ENCODE results near the gene SF3B6. TPM values are rescaled to one million over a fixed set of nuclear protein-coding genes. Genes with fewer than 3 reads are reported as not detected.
A peak's percentile ranks its signal among the peaks of the same experiment; 100 is the strongest.

Gene SF3B6
- total RNA-seq, 1 donor from 2014 or later: 89.5 TPM

DNA sequence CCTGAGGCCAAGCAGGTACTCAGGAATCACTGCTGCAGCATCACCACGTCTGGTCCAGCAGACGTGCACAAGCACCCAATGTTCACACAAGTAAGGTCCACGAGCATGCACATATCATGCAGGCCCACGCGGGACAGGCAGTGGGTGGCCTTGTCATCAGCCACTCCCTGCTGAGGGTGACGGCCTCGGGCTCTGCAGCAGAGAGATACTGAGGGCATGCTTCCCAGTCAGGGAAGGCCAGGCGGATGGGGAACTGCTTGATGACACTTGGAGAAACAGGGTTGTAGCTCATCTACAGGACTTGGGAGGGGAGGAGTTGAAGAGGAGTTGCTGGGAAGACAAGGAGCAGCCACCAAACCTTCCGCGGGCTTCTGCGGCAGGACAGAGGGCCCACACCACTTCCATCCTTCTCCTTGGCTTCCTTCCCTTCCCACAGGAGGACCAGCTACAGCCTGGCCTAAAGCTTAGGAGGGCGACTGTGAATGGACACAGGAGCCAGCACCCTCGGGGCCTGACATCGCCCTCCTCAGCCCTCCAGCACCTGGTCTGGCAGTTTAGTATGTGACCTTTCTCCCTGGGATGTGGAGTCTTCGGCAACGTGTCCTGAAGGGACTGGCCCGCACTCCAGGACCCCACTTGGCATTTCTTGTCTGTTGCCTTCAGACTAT, 51.0 kb downstream of the SF3B6 start:
- Mint-ChIP-seq H3K27me3 (ENCODE audit: low read depth) (no peaks in the 10 kb centered on the region), H3K9me3 (no peaks in the 10 kb centered on the region), H3K4me3 (no peak overlapping the region), H3K27ac (ENCODE audit: unreplicated experiment) (peak overlapping the region; percentile 84), H3K36me3 (ENCODE audit: low read depth) (peaks cover 10% of the 10 kb centered on the region), H3K4me1 (peaks cover 15% of the 10 kb centered on the region)
- DNase-seq (ENCODE audit: low read depth, low spot score): no peak
- TF ChIP-seq, protein P1, sequence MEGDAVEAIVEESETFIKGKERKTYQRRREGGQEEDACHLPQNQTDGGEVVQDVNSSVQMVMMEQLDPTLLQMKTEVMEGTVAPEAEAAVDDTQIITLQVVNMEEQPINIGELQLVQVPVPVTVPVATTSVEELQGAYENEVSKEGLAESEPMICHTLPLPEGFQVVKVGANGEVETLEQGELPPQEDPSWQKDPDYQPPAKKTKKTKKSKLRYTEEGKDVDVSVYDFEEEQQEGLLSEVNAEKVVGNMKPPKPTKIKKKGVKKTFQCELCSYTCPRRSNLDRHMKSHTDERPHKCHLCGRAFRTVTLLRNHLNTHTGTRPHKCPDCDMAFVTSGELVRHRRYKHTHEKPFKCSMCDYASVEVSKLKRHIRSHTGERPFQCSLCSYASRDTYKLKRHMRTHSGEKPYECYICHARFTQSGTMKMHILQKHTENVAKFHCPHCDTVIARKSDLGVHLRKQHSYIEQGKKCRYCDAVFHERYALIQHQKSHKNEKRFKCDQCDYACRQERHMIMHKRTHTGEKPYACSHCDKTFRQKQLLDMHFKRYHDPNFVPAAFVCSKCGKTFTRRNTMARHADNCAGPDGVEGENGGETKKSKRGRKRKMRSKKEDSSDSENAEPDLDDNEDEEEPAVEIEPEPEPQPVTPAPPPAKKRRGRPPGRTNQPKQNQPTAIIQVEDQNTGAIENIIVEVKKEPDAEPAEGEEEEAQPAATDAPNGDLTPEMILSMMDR (conservative IDR thresholded peaks at IDR 0.05): no peak

DNA sequence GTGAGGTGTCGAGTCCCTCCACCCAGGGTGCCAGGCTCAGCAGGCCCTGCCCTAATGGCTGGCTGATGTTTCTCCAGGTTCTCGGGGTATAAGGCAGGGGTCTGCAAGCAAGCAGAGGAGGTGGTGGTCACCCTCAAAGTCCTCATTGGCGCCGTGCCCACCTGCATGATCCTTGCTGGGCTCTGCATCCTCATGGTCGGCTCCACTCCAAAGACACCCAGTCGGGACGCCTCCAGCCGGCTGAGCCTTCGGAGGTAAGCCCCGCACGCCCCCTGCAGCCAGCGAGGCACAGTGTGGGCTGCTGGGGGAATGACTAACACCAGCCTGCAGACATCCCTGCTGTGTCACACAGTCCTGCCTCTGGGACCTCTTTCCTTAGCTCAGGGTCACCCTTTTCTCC, 52.1 kb downstream of the SF3B6 start:
- no peak overlapping the region for H3K4me3 Mint-ChIP-seq
- TF ChIP-seq, protein P1 (conservative IDR thresholded peaks at IDR 0.05): no peak
- no peaks in the 10 kb centered on the region for H3K27me3 Mint-ChIP-seq (ENCODE audit: low read depth)
- H3K9me3 Mint-ChIP-seq: no peaks in the 10 kb centered on the region
- peaks cover 15% of the 10 kb centered on the region for H3K4me1 Mint-ChIP-seq
- no peak overlapping the region for H3K27ac Mint-ChIP-seq (ENCODE audit: unreplicated experiment)
- peaks cover 8% of the 10 kb centered on the region for H3K36me3 Mint-ChIP-seq (ENCODE audit: low read depth)
- DNase-seq (ENCODE audit: low read depth, low spot score): no peak

DNA sequence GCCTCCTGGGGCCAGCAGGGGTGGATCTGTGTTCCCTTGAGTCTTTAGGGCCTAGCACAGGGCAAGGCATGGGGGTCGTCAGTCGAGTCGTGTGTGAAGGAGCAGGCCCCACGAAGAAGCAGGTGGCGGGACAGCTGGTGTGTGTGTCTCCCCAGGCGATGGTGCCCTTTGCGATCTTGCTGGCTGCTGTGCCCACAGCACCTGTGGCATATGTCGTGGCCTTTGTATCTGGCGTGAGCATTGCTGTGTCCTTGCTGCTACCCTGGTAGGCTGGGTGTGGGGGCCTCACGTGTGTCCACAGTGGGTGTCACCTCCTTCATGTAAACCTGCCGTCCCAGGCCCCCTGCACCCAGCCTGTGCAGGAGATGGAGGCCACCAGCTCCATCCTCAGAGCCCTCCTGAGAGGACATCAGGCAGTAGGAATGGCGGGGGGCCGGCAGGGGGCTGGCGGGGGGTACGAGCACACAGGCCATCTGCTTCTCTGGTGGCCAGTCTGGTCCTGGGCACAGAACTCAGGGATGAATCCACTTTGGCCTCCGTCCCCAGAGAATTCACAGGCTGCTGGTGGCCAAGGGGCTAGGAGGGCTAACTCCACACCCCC, 53.1 kb downstream of the SF3B6 start:
- H3K4me1 Mint-ChIP-seq: peaks cover 15% of the 10 kb centered on the region
- no peaks in the 10 kb centered on the region for H3K27me3 Mint-ChIP-seq (ENCODE audit: low read depth)
- H3K27ac Mint-ChIP-seq (ENCODE audit: unreplicated experiment): no peak overlapping the region
- no peak for DNase-seq (ENCODE audit: low read depth, low spot score)
- H3K36me3 Mint-ChIP-seq (ENCODE audit: low read depth): peaks cover 7% of the 10 kb centered on the region
- no peaks in the 10 kb centered on the region for H3K9me3 Mint-ChIP-seq
- TF ChIP-seq, protein P1 (conservative IDR thresholded peaks at IDR 0.05): no peak
- H3K4me3 Mint-ChIP-seq: no peak overlapping the region

DNA sequence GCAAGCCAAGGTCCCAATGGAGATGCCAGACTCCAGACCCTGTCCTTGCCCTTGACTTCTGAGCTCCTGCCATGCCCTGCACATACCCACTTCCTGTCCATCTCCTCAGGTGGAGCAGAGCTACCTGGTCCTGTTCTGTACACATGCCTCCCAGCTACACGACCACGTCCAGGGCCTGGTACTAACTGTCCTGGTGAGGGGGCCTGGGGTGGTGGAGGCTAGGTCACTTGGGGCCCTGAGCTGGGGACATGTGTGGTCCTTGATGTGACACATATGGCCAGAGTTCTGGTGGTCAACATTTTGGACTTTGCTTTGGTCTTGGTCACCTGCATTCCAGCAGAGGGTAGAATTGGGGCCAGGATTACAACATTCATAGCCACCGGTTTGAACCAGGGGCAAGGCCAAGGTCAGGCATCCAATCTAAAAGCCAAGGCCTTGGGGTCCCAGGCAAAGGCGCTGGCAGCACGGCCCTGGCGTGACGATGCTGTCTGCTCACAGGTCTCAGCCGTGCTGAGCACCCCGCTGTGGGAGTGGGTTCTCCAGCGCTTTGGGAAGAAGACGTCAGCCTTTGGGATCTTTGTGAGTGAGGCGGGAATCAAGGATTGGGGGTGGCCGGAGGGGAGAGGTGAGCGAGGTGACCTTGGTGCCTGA, 53.7 kb downstream of the SF3B6 start:
- TF ChIP-seq, protein P1 (conservative IDR thresholded peaks at IDR 0.05): no peak
- DNase-seq (ENCODE audit: low read depth, low spot score): no peak
- Mint-ChIP-seq H3K9me3 (no peaks in the 10 kb centered on the region), H3K4me3 (no peak overlapping the region), H3K27me3 (ENCODE audit: low read depth) (no peaks in the 10 kb centered on the region), H3K4me1 (peaks cover 15% of the 10 kb centered on the region), H3K36me3 (ENCODE audit: low read depth) (peaks cover 7% of the 10 kb centered on the region), H3K27ac (ENCODE audit: unreplicated experiment) (no peak overlapping the region)

DNA sequence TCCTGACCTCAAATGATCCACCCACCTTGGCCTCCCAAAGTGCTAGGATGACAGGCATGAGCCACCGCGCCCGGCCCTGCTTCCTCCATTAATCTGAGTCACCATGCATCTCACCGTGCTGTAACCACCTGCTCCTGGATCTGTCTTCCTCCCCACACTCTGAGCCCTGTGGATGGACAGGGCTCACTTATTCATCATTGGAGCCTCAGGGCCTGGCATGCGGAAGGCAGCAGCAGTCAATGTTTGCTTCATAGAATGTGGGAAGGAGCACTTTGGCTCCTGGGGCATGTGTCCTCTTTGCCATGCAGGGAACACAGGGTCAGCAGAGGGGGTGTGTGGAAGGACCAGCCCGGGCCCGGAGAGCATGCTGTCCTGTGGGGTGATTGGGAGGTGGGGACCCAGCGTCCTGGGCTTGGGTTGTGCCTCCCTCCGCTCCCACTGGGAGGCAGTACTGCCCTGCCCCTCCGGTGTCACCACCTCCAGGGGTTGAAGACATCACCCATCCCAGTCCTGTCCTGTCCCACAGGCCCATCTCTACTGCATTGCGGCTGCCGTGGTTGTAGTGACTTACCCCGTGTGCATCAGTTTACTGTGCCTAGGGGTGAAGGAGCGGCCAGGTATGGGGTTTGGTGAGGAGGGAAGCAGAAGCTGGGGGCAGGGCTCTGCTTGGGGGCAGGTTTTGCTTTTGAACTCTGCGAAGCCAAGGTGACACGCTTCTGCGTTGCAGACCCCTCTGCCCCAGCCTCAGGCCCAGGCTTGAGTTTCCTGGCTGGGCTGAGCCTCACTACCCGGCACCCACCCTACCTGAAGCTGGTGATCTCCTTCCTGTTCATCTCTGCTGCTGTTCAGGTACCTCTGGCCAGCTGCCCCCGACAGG, 54.8 kb downstream of the SF3B6 start:
- Mint-ChIP-seq H3K36me3 (ENCODE audit: low read depth) (peaks cover 7% of the 10 kb centered on the region), H3K4me3 (no peak overlapping the region), H3K27ac (ENCODE audit: unreplicated experiment) (no peak overlapping the region), H3K9me3 (no peaks in the 10 kb centered on the region), H3K4me1 (peaks cover 10% of the 10 kb centered on the region), H3K27me3 (ENCODE audit: low read depth) (no peaks in the 10 kb centered on the region)
- TF ChIP-seq, protein P1 (conservative IDR thresholded peaks at IDR 0.05): peak; percentile 34
- DNase-seq (ENCODE audit: low read depth, low spot score): no peak

Measured in neural crest cell (in vitro differentiated cells).